Right lobe of liver (tissue), 4 donors: ENCODE data around the gene ALDH1L1.

ENCODE experiments used
- CTCF ChIP-seq, 4 donors: fragments of 200-600 bp in 3 of 4; fragments of 450-650 bp in 1 of 4; IDR thresholded peaks; one replicate each; pipeline versions ENCODE4 v1.5.1 to v1.8.0; 2016 to 2022; ENCODE audit warnings: antibody characterized with exemption in 4 of 4, mild to moderate bottlenecking in 2 of 4
- POLR2A ChIP-seq: fragments of 450-650 bp; IDR thresholded peaks from one replicate; pipeline ENCODE4 v1.6.1; 2017; ENCODE audit warnings: antibody characterized with exemption, mild to moderate bottlenecking
- donor health status: DM: no; HTN: no; CAD: no.
- donor health status: DM: no; HTN: no; CAD: no.
- donor health status: DM: no; HTN: yes; CAD: no.

GRCh38 chr3:126100634-126101301 is 79.6 kb downstream of the ALDH1L1 start:
- TF ChIP-seq CTCF (IDR thresholded peaks at IDR 0.05) (no peak), POLR2A (no peak)
